HEK293 (cell line): ENCODE measurements around the gene CISH.

Experiments
- CTCF ChIA-PET: fragments of 350-600 bp; formaldehyde crosslinking; extraction: SDS; loops from one replicate; lab custom pipeline; 2021; ENCODE audit warnings: antibody characterized with exemption; lab: Yijun Ruan, JAX
- POLR2A ChIA-PET: fragments of 300-600 bp; formaldehyde crosslinking; extraction: SDS; loops from one replicate; lab custom pipeline; 2020; ENCODE audit warnings: antibody characterized with exemption, inconsistent platforms; lab: Yijun Ruan, JAX
- H3K27ac ChIP-seq: fragments of 200-500 bp; sonication (Bioruptor generic); 2 replicates; pipeline ENCODE4 v1.5.1; 2014; ENCODE audit warnings: low read depth, low read length, control low read depth, inconsistent platforms; ENCODE audit errors: extremely low read depth
- H3K36me3 ChIP-seq, 2 experiments: fragments of 200-500 bp in 1 of 2; sonication (Bioruptor generic) in 1 of 2; 1 replicate in 1 of 2; 2 replicates in 1 of 2; pipeline ENCODE4 v1.5.1; 2014 to 2017; ENCODE audit warnings: inconsistent platforms in 2 of 2, low read length in 2 of 2; ENCODE audit not compliant: control insufficient read depth in 2 of 2, insufficient read depth in 1 of 2
- H3K4me1 ChIP-seq: fragments of 200-500 bp; sonication (Bioruptor generic); 2 replicates; pipeline ENCODE4 v1.5.1; 2014; ENCODE audit warnings: mild to moderate bottlenecking, low read length, inconsistent platforms; ENCODE audit not compliant: control insufficient read depth, insufficient read depth
- H3K4me3 ChIP-seq: 2 replicates; pipeline ENCODE4 v1.5.1; 2011; ENCODE audit warnings: low read depth, mild to moderate bottlenecking, control low read depth, low read length, moderate library complexity
- H3K9me3 ChIP-seq: fragments of 200-500 bp; sonication (Bioruptor generic); 2 replicates; pipeline ENCODE4 v1.5.1; 2014; ENCODE audit warnings: low read depth, low read length, inconsistent platforms; ENCODE audit not compliant: control insufficient read depth, insufficient read depth
- KLF10 ChIP-seq: fragments of 450-650 bp; IDR thresholded peaks from 2 replicates; pipeline ENCODE4 v1.5.1; 2018; ENCODE audit warnings: missing biosample characterization, mild to moderate bottlenecking, missing genetic modification characterization
- SETDB1 ChIP-seq: IDR thresholded peaks from one replicate; pipeline ENCODE4 v1.6.1; 2017; ENCODE audit warnings: mild to moderate bottlenecking, low read length, moderate library complexity, mixed read lengths; ENCODE audit not compliant: insufficient read length
- WT1 ChIP-seq: fragments of 450-650 bp; formaldehyde crosslinking; IDR thresholded peaks from 2 replicates; pipeline ENCODE4 v1.5.1; 2016; ENCODE audit warnings: missing biosample characterization, missing genetic modification characterization
- ZBTB17 ChIP-seq: fragments of 450-650 bp; formaldehyde crosslinking; IDR thresholded peaks from 2 replicates; pipeline ENCODE4 v1.5.1; 2016; ENCODE audit warnings: missing biosample characterization, missing genetic modification characterization
- ZBTB8A ChIP-seq: fragments of 450-650 bp; formaldehyde crosslinking; IDR thresholded peaks from 2 replicates; pipeline ENCODE4 v1.5.1; 2016; ENCODE audit warnings: missing biosample characterization, missing genetic modification characterization
- ZFHX2 ChIP-seq: fragments of 450-650 bp; formaldehyde crosslinking; conservative IDR thresholded peaks from 2 replicates; pipeline ENCODE4 v1.5.1; 2016; ENCODE audit warnings: missing biosample characterization, missing genetic modification characterization
- ZNF112 ChIP-seq: fragments of 450-650 bp; formaldehyde crosslinking; IDR thresholded peaks from 2 replicates; pipeline ENCODE4 v1.5.0; 2017; ENCODE audit warnings: missing biosample characterization, missing genetic modification characterization
- ZNF223 ChIP-seq: fragments of 450-650 bp; formaldehyde crosslinking; IDR thresholded peaks from 2 replicates; pipeline ENCODE4 v1.5.1; 2016; ENCODE audit warnings: missing biosample characterization, missing genetic modification characterization
- ZNF311 ChIP-seq: fragments of 450-650 bp; formaldehyde crosslinking; IDR thresholded peaks from 2 replicates; pipeline ENCODE4 v1.5.1; 2017; ENCODE audit warnings: missing biosample characterization, missing genetic modification characterization, borderline replicate concordance
- ZNF404 ChIP-seq: fragments of 450-650 bp; formaldehyde crosslinking; IDR thresholded peaks from 2 replicates; pipeline ENCODE4 v1.5.1; 2017; ENCODE audit warnings: missing biosample characterization, missing genetic modification characterization
- ZNF501 ChIP-seq: fragments of 450-650 bp; formaldehyde crosslinking; IDR thresholded peaks from 2 replicates; pipeline ENCODE4 v1.5.1; 2016; ENCODE audit warnings: missing biosample characterization, missing genetic modification characterization
- ZNF548 ChIP-seq: fragments of 450-650 bp; formaldehyde crosslinking; IDR thresholded peaks from 2 replicates; pipeline ENCODE4 v1.5.1; 2016; ENCODE audit warnings: missing biosample characterization, missing genetic modification characterization
- ZNF596 ChIP-seq: fragments of 450-650 bp; IDR thresholded peaks from 2 replicates; pipeline ENCODE4 v1.5.0; 2018; ENCODE audit warnings: missing biosample characterization, mild to moderate bottlenecking, missing genetic modification characterization, moderate library complexity
- TF ChIP-seq, protein P1 (sequence below): fragments of 450-650 bp; formaldehyde crosslinking; conservative IDR thresholded peaks from 2 replicates; pipeline ENCODE4 v1.5.1; 2016; ENCODE audit warnings: low read depth, missing biosample characterization, missing genetic modification characterization
- TF ChIP-seq, protein P2 (sequence below): fragments of 450-650 bp; formaldehyde crosslinking; IDR thresholded peaks from 2 replicates; pipeline ENCODE4 v1.5.1; 2017; ENCODE audit warnings: missing biosample characterization, missing genetic modification characterization
- TF ChIP-seq, protein P3 (sequence below): fragments of 450-650 bp; formaldehyde crosslinking; IDR thresholded peaks from 2 replicates; pipeline ENCODE4 v1.5.1; 2016; ENCODE audit warnings: missing biosample characterization, missing genetic modification characterization
- TF ChIP-seq, protein P4 (sequence below): fragments of 450-650 bp; formaldehyde crosslinking; IDR thresholded peaks from 2 replicates; pipeline ENCODE4 v1.5.1; 2016; ENCODE audit warnings: missing biosample characterization, missing genetic modification characterization
- TF ChIP-seq, protein P5 (sequence below): sonication (generic); formaldehyde crosslinking; IDR thresholded peaks from 2 replicates; pipeline ENCODE4 v1.8.1; 2022; ENCODE audit warnings: mild to moderate bottlenecking, moderate library complexity, missing genetic modification reagents

The CISH gene

DNA sequence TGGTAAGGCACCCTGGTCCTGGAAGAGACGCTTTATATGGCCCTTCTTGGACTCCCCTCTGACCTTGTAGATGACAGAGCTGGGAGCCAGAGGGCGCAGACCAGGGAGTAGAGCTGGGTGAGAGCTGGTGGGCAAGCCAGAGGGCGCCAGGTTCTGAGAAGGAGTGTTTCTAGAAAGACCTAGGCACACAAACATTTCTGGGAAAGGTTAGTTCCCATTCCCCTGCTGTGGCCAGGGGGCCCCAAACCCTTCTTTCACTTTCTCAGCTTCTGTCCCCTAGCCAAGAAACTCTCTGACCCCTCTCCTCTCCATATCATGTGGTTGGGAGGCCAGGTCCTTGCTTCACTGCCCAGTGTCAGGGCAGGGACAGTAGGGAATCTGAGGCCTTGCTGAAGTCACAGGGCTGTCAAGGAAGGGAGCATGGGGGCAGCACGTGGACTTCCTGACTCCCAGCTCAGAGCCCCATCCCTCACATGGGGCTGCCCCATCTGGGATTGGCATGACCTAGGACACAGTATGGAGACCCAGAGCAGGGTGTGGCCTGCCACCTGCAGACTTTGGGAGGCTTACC lies 38.7 kb downstream of the CISH start:
- no peaks in the 10 kb centered on the region; the same call in 1 of the 2 replicates for H3K4me1 ChIP-seq
- H3K9me3 ChIP-seq = no peaks in the 10 kb centered on the region
- H3K27ac ChIP-seq = no peak overlapping the region
- ChIA-PET CTCF (interaction anchor here (0.5 to 6.0 kb wide), 20 partner anchors 8 to 1160 kb away, joined by 3 to 139 read pairs (median 3); partner anchors contain the start of genes CISH and MAPKAPK3), POLR2A (no interaction called here)
- H3K36me3 ChIP-seq = peaks cover 0 to 49% of the 10 kb centered on the region in 2 experiments; a peak in 1 of 3 replicates
- TF ChIP-seq, protein P1, sequence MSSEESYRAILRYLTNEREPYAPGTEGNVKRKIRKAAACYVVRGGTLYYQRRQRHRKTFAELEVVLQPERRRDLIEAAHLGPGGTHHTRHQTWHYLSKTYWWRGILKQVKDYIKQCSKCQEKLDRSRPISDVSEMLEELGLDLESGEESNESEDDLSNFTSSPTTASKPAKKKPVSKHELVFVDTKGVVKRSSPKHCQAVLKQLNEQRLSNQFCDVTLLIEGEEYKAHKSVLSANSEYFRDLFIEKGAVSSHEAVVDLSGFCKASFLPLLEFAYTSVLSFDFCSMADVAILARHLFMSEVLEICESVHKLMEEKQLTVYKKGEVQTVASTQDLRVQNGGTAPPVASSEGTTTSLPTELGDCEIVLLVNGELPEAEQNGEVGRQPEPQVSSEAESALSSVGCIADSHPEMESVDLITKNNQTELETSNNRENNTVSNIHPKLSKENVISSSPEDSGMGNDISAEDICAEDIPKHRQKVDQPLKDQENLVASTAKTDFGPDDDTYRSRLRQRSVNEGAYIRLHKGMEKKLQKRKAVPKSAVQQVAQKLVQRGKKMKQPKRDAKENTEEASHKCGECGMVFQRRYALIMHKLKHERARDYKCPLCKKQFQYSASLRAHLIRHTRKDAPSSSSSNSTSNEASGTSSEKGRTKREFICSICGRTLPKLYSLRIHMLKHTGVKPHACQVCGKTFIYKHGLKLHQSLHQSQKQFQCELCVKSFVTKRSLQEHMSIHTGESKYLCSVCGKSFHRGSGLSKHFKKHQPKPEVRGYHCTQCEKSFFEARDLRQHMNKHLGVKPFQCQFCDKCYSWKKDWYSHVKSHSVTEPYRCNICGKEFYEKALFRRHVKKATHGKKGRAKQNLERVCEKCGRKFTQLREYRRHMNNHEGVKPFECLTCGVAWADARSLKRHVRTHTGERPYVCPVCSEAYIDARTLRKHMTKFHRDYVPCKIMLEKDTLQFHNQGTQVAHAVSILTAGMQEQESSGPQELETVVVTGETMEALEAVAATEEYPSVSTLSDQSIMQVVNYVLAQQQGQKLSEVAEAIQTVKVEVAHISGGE (tag by site-specific recombination) = no peak
- TF ChIP-seq, protein P2, sequence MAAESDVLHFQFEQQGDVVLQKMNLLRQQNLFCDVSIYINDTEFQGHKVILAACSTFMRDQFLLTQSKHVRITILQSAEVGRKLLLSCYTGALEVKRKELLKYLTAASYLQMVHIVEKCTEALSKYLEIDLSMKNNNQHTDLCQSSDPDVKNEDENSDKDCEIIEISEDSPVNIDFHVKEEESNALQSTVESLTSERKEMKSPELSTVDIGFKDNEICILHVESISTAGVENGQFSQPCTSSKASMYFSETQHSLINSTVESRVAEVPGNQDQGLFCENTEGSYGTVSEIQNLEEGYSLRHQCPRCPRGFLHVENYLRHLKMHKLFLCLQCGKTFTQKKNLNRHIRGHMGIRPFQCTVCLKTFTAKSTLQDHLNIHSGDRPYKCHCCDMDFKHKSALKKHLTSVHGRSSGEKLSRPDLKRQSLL (tag by site-specific recombination) = no peak
- TF ChIP-seq ZNF112 (tag by site-specific recombination) = no peak
- TF ChIP-seq ZNF501 (tag by site-specific recombination) = no peak
- TF ChIP-seq ZNF548 = no peak
- no peak for TF ChIP-seq ZNF223 (tag by site-specific recombination)
- no peak for TF ChIP-seq WT1 (tag by site-specific recombination)
- no peak for TF ChIP-seq ZNF596 (tag by site-specific recombination)
- no peak for TF ChIP-seq ZNF311 (tag by site-specific recombination)
- no peak for TF ChIP-seq ZFHX2 (tag by site-specific recombination)
- TF ChIP-seq, protein P3, sequence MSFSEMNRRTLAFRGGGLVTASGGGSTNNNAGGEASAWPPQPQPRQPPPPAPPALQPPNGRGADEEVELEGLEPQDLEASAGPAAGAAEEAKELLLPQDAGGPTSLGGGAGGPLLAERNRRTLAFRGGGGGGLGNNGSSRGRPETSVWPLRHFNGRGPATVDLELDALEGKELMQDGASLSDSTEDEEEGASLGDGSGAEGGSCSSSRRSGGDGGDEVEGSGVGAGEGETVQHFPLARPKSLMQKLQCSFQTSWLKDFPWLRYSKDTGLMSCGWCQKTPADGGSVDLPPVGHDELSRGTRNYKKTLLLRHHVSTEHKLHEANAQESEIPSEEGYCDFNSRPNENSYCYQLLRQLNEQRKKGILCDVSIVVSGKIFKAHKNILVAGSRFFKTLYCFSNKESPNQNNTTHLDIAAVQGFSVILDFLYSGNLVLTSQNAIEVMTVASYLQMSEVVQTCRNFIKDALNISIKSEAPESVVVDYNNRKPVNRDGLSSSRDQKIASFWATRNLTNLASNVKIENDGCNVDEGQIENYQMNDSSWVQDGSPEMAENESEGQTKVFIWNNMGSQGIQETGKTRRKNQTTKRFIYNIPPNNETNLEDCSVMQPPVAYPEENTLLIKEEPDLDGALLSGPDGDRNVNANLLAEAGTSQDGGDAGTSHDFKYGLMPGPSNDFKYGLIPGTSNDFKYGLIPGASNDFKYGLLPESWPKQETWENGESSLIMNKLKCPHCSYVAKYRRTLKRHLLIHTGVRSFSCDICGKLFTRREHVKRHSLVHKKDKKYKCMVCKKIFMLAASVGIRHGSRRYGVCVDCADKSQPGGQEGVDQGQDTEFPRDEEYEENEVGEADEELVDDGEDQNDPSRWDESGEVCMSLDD = no peak
- TF ChIP-seq, protein P4, sequence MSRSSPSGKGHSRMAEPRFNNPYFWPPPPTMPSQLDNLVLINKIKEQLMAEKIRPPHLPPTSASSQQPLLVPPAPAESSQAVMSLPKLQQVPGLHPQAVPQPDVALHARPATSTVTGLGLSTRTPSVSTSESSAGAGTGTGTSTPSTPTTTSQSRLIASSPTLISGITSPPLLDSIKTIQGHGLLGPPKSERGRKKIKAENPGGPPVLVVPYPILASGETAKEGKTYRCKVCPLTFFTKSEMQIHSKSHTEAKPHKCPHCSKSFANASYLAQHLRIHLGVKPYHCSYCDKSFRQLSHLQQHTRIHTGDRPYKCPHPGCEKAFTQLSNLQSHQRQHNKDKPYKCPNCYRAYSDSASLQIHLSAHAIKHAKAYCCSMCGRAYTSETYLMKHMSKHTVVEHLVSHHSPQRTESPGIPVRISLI (tag by site-specific recombination) = no peak
- TF ChIP-seq KLF10 (tag by site-specific recombination) = no peak
- TF ChIP-seq ZBTB8A (tag by site-specific recombination) = no peak
- TF ChIP-seq SETDB1 = no peak
- no peak for TF ChIP-seq ZBTB17 (tag by site-specific recombination)
- TF ChIP-seq ZNF404 = no peak
- TF ChIP-seq, protein P5, sequence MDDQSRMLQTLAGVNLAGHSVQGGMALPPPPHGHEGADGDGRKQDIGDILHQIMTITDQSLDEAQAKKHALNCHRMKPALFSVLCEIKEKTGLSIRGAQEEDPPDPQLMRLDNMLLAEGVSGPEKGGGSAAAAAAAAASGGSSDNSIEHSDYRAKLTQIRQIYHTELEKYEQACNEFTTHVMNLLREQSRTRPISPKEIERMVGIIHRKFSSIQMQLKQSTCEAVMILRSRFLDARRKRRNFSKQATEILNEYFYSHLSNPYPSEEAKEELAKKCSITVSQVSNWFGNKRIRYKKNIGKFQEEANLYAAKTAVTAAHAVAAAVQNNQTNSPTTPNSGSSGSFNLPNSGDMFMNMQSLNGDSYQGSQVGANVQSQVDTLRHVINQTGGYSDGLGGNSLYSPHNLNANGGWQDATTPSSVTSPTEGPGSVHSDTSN (CRISPR knock-in tag) = no peak
- no peak overlapping the region for H3K4me3 ChIP-seq
